PC-9 (cell line): ENCODE results near the gene MAN2A2. TPM values are rescaled to one million over a fixed set of nuclear protein-coding genes. Genes with fewer than 3 reads are reported as not detected.
A peak's percentile ranks its signal among the peaks of the same experiment; 100 is the strongest.

Experiments
- BruUV-seq: library from RNA; stranded (reverse); fragments of 400-500 nt; replicated peaks from 2 replicates; lab custom pipeline; 2021; lab: Mats Ljungman, UMichigan
- CTCF ChIA-PET: fragments of 300-600 bp; sonication (Branson Sonifier 250); formaldehyde crosslinking; loops from one replicate; lab custom pipeline; 2022; ENCODE audit warnings: antibody characterized with exemption; lab: Charles Lee
- POLR2A ChIA-PET: fragments of 300-600 bp; sonication (Branson Sonifier 250); formaldehyde crosslinking; loops from one replicate; lab custom pipeline; 2022; ENCODE audit warnings: antibody characterized with exemption; ENCODE audit not compliant: unreplicated experiment; lab: Charles Lee
- DNase-seq, 2 experiments: peaks; one replicate each; pipeline versions ENCODE4 v3.0.0 to v3.0.0-alpha.2; 2015 to 2022; ENCODE audit warnings: mixed read lengths in 1 of 2
- H2AFZ ChIP-seq: fragments of 200-600 bp; sonication (generic); 2 replicates; pipeline ENCODE4 v1.8.1; 2017; ENCODE audit warnings: antibody characterized with exemption
- H3F3A ChIP-seq: fragments of 200-600 bp; sonication (generic); 2 replicates; pipeline ENCODE4 v1.8.1; 2017; ENCODE audit warnings: antibody characterized with exemption, mild to moderate bottlenecking, low read depth; ENCODE audit not compliant: insufficient read depth
- H3K27ac ChIP-seq: fragments of 200-600 bp; sonication (generic); 2 replicates; pipeline ENCODE4 v1.6.1; 2016; ENCODE audit warnings: mixed run types
- H3K27me3 ChIP-seq: fragments of 200-600 bp; sonication (generic); 2 replicates; pipeline ENCODE4 v1.6.1; 2016; ENCODE audit warnings: low read depth, mixed run types; ENCODE audit not compliant: insufficient read depth
- H3K36me3 ChIP-seq: fragments of 200-600 bp; sonication (generic); 2 replicates; pipeline ENCODE4 v1.6.1; 2016; ENCODE audit warnings: low read depth, mixed run types
- H3K4me1 ChIP-seq: fragments of 200-600 bp; sonication (generic); replicated peaks from 2 replicates; pipeline ENCODE4 v1.6.1; 2016; ENCODE audit warnings: mixed run types; ENCODE audit not compliant: insufficient read depth
- H3K4me2 ChIP-seq: fragments of 200-600 bp; sonication (generic); 2 replicates; pipeline ENCODE4 v1.6.1; 2017; ENCODE audit warnings: mixed run types
- H3K4me3 ChIP-seq: fragments of 200-600 bp; sonication (generic); 2 replicates; pipeline ENCODE4 v1.6.1; 2016; ENCODE audit warnings: mixed run types
- H3K79me2 ChIP-seq: fragments of 200-600 bp; sonication (generic); 2 replicates; pipeline ENCODE4 v1.6.1; 2017; ENCODE audit warnings: low read depth, mixed run types
- H3K9me2 ChIP-seq: fragments of 200-600 bp; sonication (generic); 2 replicates; pipeline ENCODE4 v1.8.1; 2017; ENCODE audit warnings: mild to moderate bottlenecking; ENCODE audit not compliant: insufficient read depth
- H3K9me3 ChIP-seq: fragments of 200-600 bp; sonication (generic); 2 replicates; pipeline ENCODE4 v1.8.1; 2016; ENCODE audit warnings: low read depth; ENCODE audit not compliant: insufficient read depth
- H4K20me1 ChIP-seq: fragments of 200-600 bp; sonication (generic); 2 replicates; pipeline ENCODE4 v1.8.1; 2017; ENCODE audit not compliant: insufficient read depth
- EZH2 ChIP-seq: fragments of 200-600 bp; sonication (generic); IDR thresholded peaks from 2 replicates; pipeline ENCODE4 v1.8.0; 2017; ENCODE audit warnings: antibody characterized with exemption, low read depth
- intact Hi-C: fragments of 100-400 bp; cut with micrococcal nuclease; formaldehyde crosslinking; loops from one replicate; pipeline ENCODE4 v1.10.0; 2022; ENCODE audit not compliant: unreplicated experiment
- total RNA-seq: library from RNA; stranded (reverse); gene quantifications from 2 replicates; pipeline ENCODE4 v1.2.3, GENCODE V29; 2021
- TF ChIP-seq, protein P1 (sequence below): fragments of 200-600 bp; sonication (generic); conservative IDR thresholded peaks from 2 replicates; pipeline ENCODE4 v1.6.1; 2017; ENCODE audit warnings: mixed run types, antibody characterized with exemption, mild to moderate bottlenecking, moderate library complexity

Gene MAN2A2
- total RNA-seq, 1 experiment from 2014 or later = 27.1 TPM

DNA sequence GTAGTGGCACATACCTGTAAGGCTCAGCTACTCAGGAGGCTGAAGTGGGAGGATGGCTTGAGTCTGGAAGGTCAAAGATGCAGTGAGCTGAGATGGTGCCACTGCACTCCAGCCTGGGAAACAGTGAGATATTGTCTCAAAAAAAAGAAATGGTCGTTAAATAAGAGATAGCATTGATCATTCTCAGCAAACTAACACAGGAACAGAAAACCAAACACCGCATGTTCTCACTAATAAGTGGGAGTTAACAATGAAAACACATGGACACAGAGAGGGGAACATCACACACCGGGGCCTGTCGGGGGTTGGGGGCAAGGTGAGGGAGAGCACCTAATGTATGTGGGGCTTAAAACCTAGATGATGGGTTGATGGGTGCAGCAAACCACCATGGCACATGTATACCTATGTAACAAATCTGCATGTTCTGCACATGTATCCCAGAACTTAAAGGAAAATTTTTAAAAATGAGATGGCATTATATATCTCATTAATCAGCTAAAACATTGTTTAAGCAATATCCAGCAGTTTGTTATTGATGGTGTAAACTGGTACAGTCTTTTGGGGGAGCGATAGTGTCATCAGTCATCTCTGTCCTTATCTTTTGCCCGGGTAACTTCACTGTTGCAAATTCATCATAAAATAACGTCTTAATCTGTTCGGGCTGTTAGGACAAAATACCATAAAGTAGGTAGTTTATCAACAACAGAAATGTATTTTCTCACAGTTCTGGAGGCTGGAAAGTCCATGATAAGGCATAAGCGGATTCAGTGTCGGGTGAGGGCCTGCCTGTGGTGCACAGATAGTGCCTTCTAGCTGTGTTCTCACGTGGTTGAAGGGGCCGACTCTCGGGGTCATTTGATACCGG lies 1.7 kb upstream of the MAN2A2 start:
- no peak overlapping the region for H3K27ac ChIP-seq
- H3K27me3 ChIP-seq = no peaks in the 10 kb centered on the region
- DNase-seq = no peak
- H3K9me2 ChIP-seq = no peaks in the 10 kb centered on the region
- H3K36me3 ChIP-seq = no peaks in the 10 kb centered on the region
- POLR2A ChIA-PET = interaction anchor here (0.6 kb wide), 1 partner anchor 30 kb away, joined by 3 read pairs; no protein-coding TSS in a partner anchor
- peaks cover 18% of the 10 kb centered on the region for H3K4me1 ChIP-seq
- no peaks in the 10 kb centered on the region for H3K9me3 ChIP-seq
- no peaks in the 10 kb centered on the region for H4K20me1 ChIP-seq
- intact Hi-C loops = loop anchor here (2.0 to 5.0 kb wide), 2 partner anchors 29 to 131 kb away; no protein-coding TSS in a partner anchor
- peak overlapping the region; percentile 94 for H2AFZ ChIP-seq
- no TSS peak for BruUV-seq
- TF ChIP-seq EZH2 = no peak
- TF ChIP-seq, protein P1, sequence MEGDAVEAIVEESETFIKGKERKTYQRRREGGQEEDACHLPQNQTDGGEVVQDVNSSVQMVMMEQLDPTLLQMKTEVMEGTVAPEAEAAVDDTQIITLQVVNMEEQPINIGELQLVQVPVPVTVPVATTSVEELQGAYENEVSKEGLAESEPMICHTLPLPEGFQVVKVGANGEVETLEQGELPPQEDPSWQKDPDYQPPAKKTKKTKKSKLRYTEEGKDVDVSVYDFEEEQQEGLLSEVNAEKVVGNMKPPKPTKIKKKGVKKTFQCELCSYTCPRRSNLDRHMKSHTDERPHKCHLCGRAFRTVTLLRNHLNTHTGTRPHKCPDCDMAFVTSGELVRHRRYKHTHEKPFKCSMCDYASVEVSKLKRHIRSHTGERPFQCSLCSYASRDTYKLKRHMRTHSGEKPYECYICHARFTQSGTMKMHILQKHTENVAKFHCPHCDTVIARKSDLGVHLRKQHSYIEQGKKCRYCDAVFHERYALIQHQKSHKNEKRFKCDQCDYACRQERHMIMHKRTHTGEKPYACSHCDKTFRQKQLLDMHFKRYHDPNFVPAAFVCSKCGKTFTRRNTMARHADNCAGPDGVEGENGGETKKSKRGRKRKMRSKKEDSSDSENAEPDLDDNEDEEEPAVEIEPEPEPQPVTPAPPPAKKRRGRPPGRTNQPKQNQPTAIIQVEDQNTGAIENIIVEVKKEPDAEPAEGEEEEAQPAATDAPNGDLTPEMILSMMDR = no peak
- CTCF ChIA-PET = interaction anchor here (0.8 kb wide), 1 partner anchor 238 kb away, joined by 3 read pairs; no protein-coding TSS in a partner anchor
- peak overlapping the region; percentile 60; the same call in 1 of the 2 replicates for H3K4me3 ChIP-seq
- H3F3A ChIP-seq = peaks cover 18% of the 10 kb centered on the region; the same call in 1 of the 2 replicates
- H3K4me2 ChIP-seq = peak overlapping the region; percentile 76
- H3K79me2 ChIP-seq = no peaks in the 10 kb centered on the region

- intact Hi-C loops = loop anchor here (2.0 to 5.0 kb wide), 2 partner anchors 29 to 130 kb away; no protein-coding TSS in a partner anchor
- Histone ChIP-seq H3K9me3 (no peaks in the 10 kb centered on the region), H3K4me1 (peaks cover 18% of the 10 kb centered on the region), H3K4me3 (peak overlapping the region; percentile 60), H2AFZ (peak overlapping the region; percentile 94), H3K79me2 (no peaks in the 10 kb centered on the region), H3F3A (peaks cover 18% of the 10 kb centered on the region; the same call in 1 of the 2 replicates), H3K9me2 (no peaks in the 10 kb centered on the region), H3K4me2 (peak overlapping the region; percentile 76), H4K20me1 (no peaks in the 10 kb centered on the region), H3K27ac (peak overlapping the region; percentile 25; the same call in 1 of the 2 replicates), H3K36me3 (no peaks in the 10 kb centered on the region), H3K27me3 (no peaks in the 10 kb centered on the region)
- CTCF ChIA-PET = interaction anchor here (0.6 to 1.3 kb wide), 5 partner anchors 30 to 567 kb away, joined by 3 to 11 read pairs (median 3); partner anchors contain the start of gene HDDC3
- POLR2A ChIA-PET = interaction anchor here (0.5 to 0.6 kb wide), 2 partner anchors 187 to 1008 kb away, joined by 3 to 9 read pairs; no protein-coding TSS in a partner anchor
- TF ChIP-seq, protein P1 = peak; percentile 69
- no peak for TF ChIP-seq EZH2
- no TSS peak for BruUV-seq
- DNase-seq = peak; percentile 60 to 75
Measured at GRCh38 chr15:90902040-90902839, 862 bp upstream of the MAN2A2 start.
